MM.1S (cell line): ENCODE results near the gene MVP.

Source experiments
- DNase-seq: peaks from one replicate; pipeline ENCODE4 v3.0.0-alpha.2; 2015
- H2AFZ ChIP-seq: fragments of 300-600 bp; sonication (generic); 2 replicates; pipeline ENCODE4 v1.6.0; 2016; ENCODE audit warnings: antibody characterized with exemption, low read length
- H3F3A ChIP-seq: fragments of 300-600 bp; sonication (generic); 2 replicates; pipeline ENCODE4 v1.6.1; 2016; ENCODE audit warnings: mild to moderate bottlenecking, antibody characterized with exemption, low read length, moderate library complexity, mixed read lengths; ENCODE audit not compliant: insufficient read depth
- H3K27ac ChIP-seq: fragments of 300-600 bp; sonication (generic); 2 replicates; pipeline ENCODE4 v1.5.1; 2016; ENCODE audit warnings: mild to moderate bottlenecking, low read length
- H3K27me3 ChIP-seq: fragments of 300-600 bp; sonication (generic); replicated peaks from 2 replicates; pipeline ENCODE4 v1.6.0; 2016; ENCODE audit warnings: low read length; ENCODE audit not compliant: insufficient read depth
- H3K36me3 ChIP-seq: fragments of 300-600 bp; sonication (generic); replicated peaks from 2 replicates; pipeline ENCODE4 v1.6.1; 2016; ENCODE audit warnings: mild to moderate bottlenecking, low read length, mixed read lengths; ENCODE audit not compliant: insufficient read depth
- H3K4me1 ChIP-seq: fragments of 300-600 bp; sonication (generic); 2 replicates; pipeline ENCODE4 v1.6.1; 2016; ENCODE audit warnings: low read length, mixed read lengths
- H3K4me2 ChIP-seq: fragments of 300-600 bp; sonication (generic); 2 replicates; pipeline ENCODE4 v1.6.0; 2016; ENCODE audit warnings: low read depth, low read length
- H3K4me3 ChIP-seq: fragments of 300-600 bp; sonication (generic); 2 replicates; pipeline ENCODE4 v1.5.1; 2016; ENCODE audit warnings: low read length, mixed read lengths
- H3K79me2 ChIP-seq: fragments of 300-600 bp; sonication (generic); 2 replicates; pipeline ENCODE4 v1.6.1; 2016; ENCODE audit warnings: mixed run types, low read length, mixed read lengths
- H3K9ac ChIP-seq: fragments of 300-600 bp; sonication (generic); 2 replicates; pipeline ENCODE4 v1.6.1; 2016; ENCODE audit warnings: low read length, mixed read lengths
- H3K9me2 ChIP-seq: fragments of 300-600 bp; sonication (generic); replicated peaks from 2 replicates; pipeline ENCODE4 v1.6.1; 2016; ENCODE audit warnings: mild to moderate bottlenecking, low read length, mixed read lengths; ENCODE audit not compliant: insufficient read depth
- H3K9me3 ChIP-seq: fragments of 300-600 bp; sonication (generic); replicated peaks from 2 replicates; pipeline ENCODE4 v1.6.1; 2016; ENCODE audit warnings: mild to moderate bottlenecking, low read length, mixed read lengths; ENCODE audit not compliant: insufficient read depth
- H4K20me1 ChIP-seq: fragments of 300-600 bp; sonication (generic); 2 replicates; pipeline ENCODE4 v1.6.1; 2016; ENCODE audit warnings: mild to moderate bottlenecking, low read length, moderate library complexity, mixed read lengths; ENCODE audit not compliant: insufficient read depth
- CTCF ChIP-seq: fragments of 300-600 bp; sonication (generic); IDR thresholded peaks from 2 replicates; pipeline ENCODE4 v1.5.1; 2016; ENCODE audit warnings: antibody characterized with exemption, low read length, mixed read lengths
- EZH2 ChIP-seq: fragments of 300-600 bp; sonication (generic); optimal IDR thresholded peaks from 2 replicates; pipeline ENCODE3; 2017; ENCODE audit warnings: low read depth, mild to moderate bottlenecking, antibody characterized with exemption, low read length, mixed read lengths
- EZH2phosphoT487 ChIP-seq: fragments of 300-600 bp; sonication (generic); IDR thresholded peaks from 2 replicates; pipeline ENCODE4 v1.6.1; 2018; ENCODE audit warnings: antibody characterized with exemption, low read length

Gene MVP

GRCh38 chr16:29819506-29819905 lies 756 bp upstream of the MVP start:
- H3K4me3 ChIP-seq: peak overlapping the region; percentile 70
- peaks cover 74% of the 10 kb centered on the region for H3K79me2 ChIP-seq
- peak overlapping the region; percentile 90; the same call in 1 of the 2 replicates for H3K4me2 ChIP-seq
- H2AFZ ChIP-seq: no peak overlapping the region
- peaks cover 42% of the 10 kb centered on the region for H3K4me1 ChIP-seq
- no peaks in the 10 kb centered on the region for H3K27me3 ChIP-seq
- H3K27ac ChIP-seq: peak overlapping the region; percentile 80; the same call in 1 of the 2 replicates
- no peak for DNase-seq
- H3F3A ChIP-seq: peaks cover 41% of the 10 kb centered on the region
- no peaks in the 10 kb centered on the region for H3K36me3 ChIP-seq
- no peaks in the 10 kb centered on the region for H3K9me3 ChIP-seq
- peak overlapping the region; percentile 68; the same call in 1 of the 2 replicates for H3K9ac ChIP-seq
- no peaks in the 10 kb centered on the region for H4K20me1 ChIP-seq
- TF ChIP-seq EZH2phosphoT487: no peak
- TF ChIP-seq CTCF: no peak
- TF ChIP-seq EZH2: no peak
- no peaks in the 10 kb centered on the region for H3K9me2 ChIP-seq

GRCh38 chr16:29820730-29821642 lies 724 bp downstream of the MVP start:
- DNase-seq: peak; percentile 62
- no peak overlapping the region for H2AFZ ChIP-seq
- TF ChIP-seq EZH2 (no peak), EZH2phosphoT487 (no peak), CTCF (no peak)
- no peaks in the 10 kb centered on the region for H4K20me1 ChIP-seq
- H3K4me2 ChIP-seq: peak overlapping the region; percentile 90
- H3K36me3 ChIP-seq: no peaks in the 10 kb centered on the region
- H3F3A ChIP-seq: peaks cover 41% of the 10 kb centered on the region
- H3K4me3 ChIP-seq: peak overlapping the region; percentile 70
- H3K9me3 ChIP-seq: no peaks in the 10 kb centered on the region
- H3K27ac ChIP-seq: peak overlapping the region; percentile 80
- H3K9me2 ChIP-seq: no peaks in the 10 kb centered on the region
- H3K79me2 ChIP-seq: peaks cover 87% of the 10 kb centered on the region
- peak overlapping the region; percentile 68 for H3K9ac ChIP-seq
- peaks cover 48% of the 10 kb centered on the region for H3K4me1 ChIP-seq
- H3K27me3 ChIP-seq: no peaks in the 10 kb centered on the region

GRCh38 chr16:29821643-29822115 lies 1.4 kb downstream of the MVP start:
- no peaks in the 10 kb centered on the region for H3K36me3 ChIP-seq
- peak overlapping the region; percentile 70 for H3K4me3 ChIP-seq
- TF ChIP-seq CTCF (no peak), EZH2phosphoT487 (no peak), EZH2 (no peak)
- H3K9me2 ChIP-seq: no peaks in the 10 kb centered on the region
- peaks cover 48% of the 10 kb centered on the region for H3K4me1 ChIP-seq
- no peak for DNase-seq
- H3K27me3 ChIP-seq: no peaks in the 10 kb centered on the region
- peaks cover 86% of the 10 kb centered on the region for H3K79me2 ChIP-seq
- H3K9me3 ChIP-seq: no peaks in the 10 kb centered on the region
- H4K20me1 ChIP-seq: no peaks in the 10 kb centered on the region
- H2AFZ ChIP-seq: no peak overlapping the region
- H3F3A ChIP-seq: peaks cover 40% of the 10 kb centered on the region
- H3K9ac ChIP-seq: peak overlapping the region; percentile 68
- peak overlapping the region; percentile 90 for H3K4me2 ChIP-seq
- H3K27ac ChIP-seq: peak overlapping the region; percentile 80; the same call in 1 of the 2 replicates
